GM11168 (cell line): ENCODE data around the gene RGS6.

Source experiments
- in situ Hi-C: fragments of 300-500 bp; cut with MboI; formaldehyde crosslinking; loops from one replicate; pipeline ENCODE4 v1.12.0; 2022; ENCODE audit warnings: low sequenced_read_pairs; ENCODE audit not compliant: unreplicated experiment

RGS6 gene

GRCh38 chr14:72128629-72129028, 196.4 kb downstream of the RGS6 start:
- in situ Hi-C loops: no loop called here

GRCh38 chr14:72129291-72129690, 197.1 kb downstream of the RGS6 start:
- in situ Hi-C loops: no loop called here

- in situ Hi-C loops: no loop called here
These were observed 208.9 kb downstream of the RGS6 start for GRCh38 chr14:72141084-72141483.

GRCh38 chr14:72142328-72142727, 210.1 kb downstream of the RGS6 start:
- in situ Hi-C loops: no loop called here

- in situ Hi-C loops: no loop called here
These were observed 214.0 kb downstream of the RGS6 start for GRCh38 chr14:72146241-72146640.

GRCh38 chr14:72154645-72155378, 222.6 kb downstream of the RGS6 start:
- in situ Hi-C loops: no loop called here

- in situ Hi-C loops: no loop called here
These were observed 223.3 kb downstream of the RGS6 start for GRCh38 chr14:72155379-72155993.

- in situ Hi-C loops: no loop called here
These were observed 232.4 kb downstream of the RGS6 start for GRCh38 chr14:72164420-72165228.

GRCh38 chr14:72165229-72165698, 233.0 kb downstream of the RGS6 start:
- in situ Hi-C loops: no loop called here

- in situ Hi-C loops: no loop called here
These were observed 237.3 kb downstream of the RGS6 start for GRCh38 chr14:72169521-72169920.

GRCh38 chr14:72172049-72172448, 239.8 kb downstream of the RGS6 start:
- in situ Hi-C loops: no loop called here

GRCh38 chr14:72172597-72172996, 240.4 kb downstream of the RGS6 start:
- in situ Hi-C loops: no loop called here

- in situ Hi-C loops: no loop called here
These were observed 240.9 kb downstream of the RGS6 start for GRCh38 chr14:72173038-72173720.

- in situ Hi-C loops: no loop called here
These were observed 245.0 kb downstream of the RGS6 start for GRCh38 chr14:72177251-72177650.

GRCh38 chr14:72178517-72178916, 246.3 kb downstream of the RGS6 start:
- in situ Hi-C loops: no loop called here

- in situ Hi-C loops: no loop called here
These were observed 250.6 kb downstream of the RGS6 start for GRCh38 chr14:72182708-72183432.

- in situ Hi-C loops: no loop called here
These were observed 251.4 kb downstream of the RGS6 start for GRCh38 chr14:72183631-72184030.

GRCh38 chr14:72186523-72186922, 254.3 kb downstream of the RGS6 start:
- in situ Hi-C loops: no loop called here

GRCh38 chr14:72196237-72197015, 264.2 kb downstream of the RGS6 start:
- in situ Hi-C loops: no loop called here
